CD4-positive, alpha-beta memory T cell (primary cell): ENCODE results near the gene ARHGAP21. TPM values are rescaled to one million over a fixed set of nuclear protein-coding genes. Genes with fewer than 3 reads are reported as not detected.

Experiments
- CTCF ChIA-PET: fragments of 350-600 bp; sonication (Branson Sonifier 250); formaldehyde crosslinking; loops from one replicate; lab custom pipeline; 2021; ENCODE audit warnings: inconsistent platforms; ENCODE audit not compliant: partially characterized antibody; lab: Charles Lee
- POLR2A ChIA-PET: fragments of 350-600 bp; sonication (Branson Sonifier 250); formaldehyde crosslinking; loops from one replicate; lab custom pipeline; 2021; ENCODE audit not compliant: partially characterized antibody; lab: Charles Lee
- DNase-seq, 5 donors: peaks; one replicate each; pipeline versions ENCODE4 v3.0.0 to v3.0.0-alpha.2; 2020 to 2022; ENCODE audit warnings: mixed read lengths in 1 of 5
- H3K27ac ChIP-seq: one replicate; pipeline ENCODE4 v1.7.0; 2013; ENCODE audit warnings: low read depth, low read length
- H3K27me3 ChIP-seq: 2 replicates; pipeline ENCODE4 v1.7.0; 2013; ENCODE audit warnings: mild to moderate bottlenecking, low read length, moderate library complexity; ENCODE audit not compliant: insufficient read depth
- H3K36me3 ChIP-seq: 2 replicates; pipeline ENCODE4 v1.7.0; 2013; ENCODE audit warnings: mild to moderate bottlenecking, low read length, moderate library complexity; ENCODE audit not compliant: insufficient read depth
- H3K4me1 ChIP-seq: 2 replicates; pipeline ENCODE4 v1.7.0; 2013; ENCODE audit warnings: mild to moderate bottlenecking, low read length, moderate library complexity; ENCODE audit not compliant: insufficient read depth
- H3K4me3 ChIP-seq, 2 donors: one replicate each; pipeline ENCODE4 v1.7.0; 2013; ENCODE audit warnings: low read length in 2 of 2, mild to moderate bottlenecking in 1 of 2
- H3K9me3 ChIP-seq, 2 donors: one replicate each; pipeline ENCODE4 v1.7.0; 2013; ENCODE audit warnings: low read length in 2 of 2, control low read depth in 1 of 2; ENCODE audit not compliant: control insufficient read depth in 1 of 2
- H3K27ac Mint-ChIP-seq, 7 donors: one replicate each; pipeline ENCODE4 v1.8.0; 2020 to 2021; ENCODE audit warnings: mixed read lengths in 7 of 7, mild to moderate bottlenecking in 6 of 7, inconsistent platforms in 3 of 7, moderate library complexity in 3 of 7
- H3K27me3 Mint-ChIP-seq, 2 donors: one replicate each; pipeline ENCODE4 v1.8.0; 2020 to 2021; ENCODE audit warnings: mixed read lengths in 2 of 2
- H3K36me3 Mint-ChIP-seq, 2 donors: one replicate each; pipeline ENCODE4 v1.8.0; 2020 to 2021; ENCODE audit warnings: mixed read lengths in 2 of 2, inconsistent platforms in 1 of 2, mild to moderate bottlenecking in 1 of 2
- H3K4me1 Mint-ChIP-seq, 4 donors: one replicate each; pipeline ENCODE4 v1.8.0; 2020 to 2021; ENCODE audit warnings: mixed read lengths in 4 of 4, mild to moderate bottlenecking in 1 of 4
- H3K4me3 Mint-ChIP-seq, 8 donors: one replicate each; pipeline ENCODE4 v1.8.0; 2020 to 2021; ENCODE audit warnings: mixed read lengths in 8 of 8, mild to moderate bottlenecking in 7 of 8, moderate library complexity in 6 of 8, inconsistent platforms in 3 of 8
- H3K9me3 Mint-ChIP-seq, 8 donors: one replicate each; pipeline ENCODE4 v1.8.0; 2020 to 2021; ENCODE audit warnings: mixed read lengths in 8 of 8, mild to moderate bottlenecking in 5 of 8, inconsistent platforms in 3 of 8, moderate library complexity in 1 of 8
- intact Hi-C: fragments of 100-400 bp; cut with micrococcal nuclease; formaldehyde crosslinking; loops from one replicate; pipeline ENCODE4 v1.15.1; 2023
- polyA plus RNA-seq, 2 donors: library from polyadenylated mRNA; unstranded; fragments of 300-500 nt; fragmentation: Illumina TruSeq; gene quantifications; one replicate each; pipeline ENCODE4 v1.2.3, GENCODE V29; 2021
- total RNA-seq, 2 experiments: library from RNA; stranded (reverse); gene quantifications; one replicate each; pipeline ENCODE4 v1.2.3, GENCODE V29; 2021

Gene ARHGAP21
- total and polyA plus RNA-seq, 4 experiments from 2014 or later = 1.00 to 28.0 (median 14.2) TPM

GRCh38 chr10:24544776-24545175, 178.9 kb downstream of the ARHGAP21 start:
- H3K4me1 ChIP-seq = no peaks in the 10 kb centered on the region
- CTCF ChIA-PET = no interaction called here
- no peak overlapping the region for H3K27ac ChIP-seq
- Mint-ChIP-seq H3K9me3 (no peaks in the 10 kb centered on the region), H3K4me3 (no peak overlapping the region), H3K27ac (no peak overlapping the region), H3K36me3 (no peaks in the 10 kb centered on the region), H3K27me3 (peaks cover 0 to 6% of the 10 kb centered on the region in 2 donors), H3K4me1 (no peaks in the 10 kb centered on the region)
- POLR2A ChIA-PET = no interaction called here
- no peaks in the 10 kb centered on the region for H3K9me3 ChIP-seq
- intact Hi-C loops = no loop called here
- H3K36me3 ChIP-seq = no peaks in the 10 kb centered on the region
- no peak overlapping the region for H3K4me3 ChIP-seq
- no peaks in the 10 kb centered on the region for H3K27me3 ChIP-seq
- no peak for DNase-seq

- H3K27ac ChIP-seq = no peak overlapping the region
- peaks cover 0 to 2% of the 10 kb centered on the region in 2 donors for H3K27me3 Mint-ChIP-seq
- no peak for DNase-seq
- H3K27me3 ChIP-seq = no peaks in the 10 kb centered on the region
- no peaks in the 10 kb centered on the region for H3K9me3 ChIP-seq
- intact Hi-C loops = no loop called here
- POLR2A ChIA-PET = no interaction called here
- H3K4me1 Mint-ChIP-seq = no peaks in the 10 kb centered on the region
- H3K4me1 ChIP-seq = no peaks in the 10 kb centered on the region
- no peak overlapping the region for H3K4me3 Mint-ChIP-seq
- H3K36me3 Mint-ChIP-seq = no peaks in the 10 kb centered on the region
- H3K27ac Mint-ChIP-seq = no peak overlapping the region
- CTCF ChIA-PET = no interaction called here
- no peaks in the 10 kb centered on the region for H3K9me3 Mint-ChIP-seq
- H3K4me3 ChIP-seq = no peak overlapping the region
- no peaks in the 10 kb centered on the region for H3K36me3 ChIP-seq
Observed at GRCh38 chr10:24542314-24543270, 181.1 kb downstream of the ARHGAP21 start.

- H3K27ac Mint-ChIP-seq = no peak overlapping the region
- H3K4me3 ChIP-seq = no peak overlapping the region
- H3K27me3 ChIP-seq = no peaks in the 10 kb centered on the region
- ChIA-PET CTCF (no interaction called here), POLR2A (no interaction called here)
- H3K27me3 Mint-ChIP-seq = peaks cover 0 to 2% of the 10 kb centered on the region in 2 donors
- no peaks in the 10 kb centered on the region for H3K4me1 ChIP-seq
- H3K36me3 Mint-ChIP-seq = no peaks in the 10 kb centered on the region
- no peak for DNase-seq
- intact Hi-C loops = no loop called here
- no peaks in the 10 kb centered on the region for H3K9me3 ChIP-seq
- H3K36me3 ChIP-seq = no peaks in the 10 kb centered on the region
- H3K27ac ChIP-seq = no peak overlapping the region
- H3K4me3 Mint-ChIP-seq = no peak overlapping the region
- H3K4me1 Mint-ChIP-seq = no peaks in the 10 kb centered on the region
- H3K9me3 Mint-ChIP-seq = no peaks in the 10 kb centered on the region
Observed at GRCh38 chr10:24541239-24541753, 182.4 kb downstream of the ARHGAP21 start.

DNA sequence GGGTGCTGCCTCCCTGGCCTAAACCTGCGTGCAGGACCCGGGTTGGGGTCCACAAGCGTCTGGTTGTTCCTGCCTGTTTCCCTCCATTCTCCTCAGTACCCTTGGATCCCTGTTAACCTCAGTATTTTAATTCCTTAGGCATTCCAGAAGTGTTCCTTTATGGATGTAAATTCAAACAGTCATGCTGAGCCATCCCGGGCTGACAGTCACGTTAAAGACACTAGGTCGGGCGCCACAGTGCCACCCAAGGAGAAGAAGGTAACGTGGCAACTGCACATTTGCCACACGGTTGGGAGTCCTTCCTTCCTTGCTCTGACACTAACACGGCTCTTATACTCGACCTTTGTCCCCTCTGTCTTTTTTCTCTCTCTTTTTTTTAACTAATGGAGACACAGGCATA, 187.1 kb downstream of the ARHGAP21 start:
- DNase-seq = no peak
- H3K36me3 ChIP-seq = no peaks in the 10 kb centered on the region
- H3K36me3 Mint-ChIP-seq = no peaks in the 10 kb centered on the region
- ChIA-PET POLR2A (no interaction called here), CTCF (no interaction called here)
- no peak overlapping the region for H3K27ac ChIP-seq
- H3K9me3 Mint-ChIP-seq = peaks cover 0 to 4% (median 0%) of the 10 kb centered on the region in 8 donors
- H3K27me3 Mint-ChIP-seq = no peaks in the 10 kb centered on the region
- H3K27me3 ChIP-seq = no peaks in the 10 kb centered on the region
- no peaks in the 10 kb centered on the region for H3K9me3 ChIP-seq
- no peak overlapping the region for H3K4me3 Mint-ChIP-seq
- no peaks in the 10 kb centered on the region for H3K4me1 Mint-ChIP-seq
- intact Hi-C loops = no loop called here
- no peaks in the 10 kb centered on the region for H3K4me1 ChIP-seq
- H3K27ac Mint-ChIP-seq = no peak overlapping the region
- no peak overlapping the region for H3K4me3 ChIP-seq

- Histone ChIP-seq H3K36me3 (no peaks in the 10 kb centered on the region), H3K27me3 (no peaks in the 10 kb centered on the region), H3K27ac (no peak overlapping the region), H3K9me3 (no peaks in the 10 kb centered on the region), H3K4me1 (no peaks in the 10 kb centered on the region), H3K4me3 (no peak overlapping the region)
- Mint-ChIP-seq H3K9me3 (peaks cover 0 to 4% (median 0%) of the 10 kb centered on the region in 8 donors), H3K4me3 (no peak overlapping the region), H3K36me3 (no peaks in the 10 kb centered on the region), H3K27me3 (peaks cover 0 to 1% of the 10 kb centered on the region in 2 donors), H3K27ac (no peak overlapping the region), H3K4me1 (no peaks in the 10 kb centered on the region)
- CTCF ChIA-PET = no interaction called here
- no peak for DNase-seq
- intact Hi-C loops = no loop called here
- POLR2A ChIA-PET = no interaction called here
Observed at GRCh38 chr10:24533981-24534380, 189.7 kb downstream of the ARHGAP21 start.

Other genes starting within 250 kb of the ARHGAP21 start
- gene PRTFDC1, start 228.7 kb upstream of the ARHGAP21 start, total RNA-seq = under 1 TPM; 0.23 to 0.97 TPM
- under 1 TPM; 0.21 to 0.39 TPM for gene PRTFDC1, start 228.7 kb upstream of the ARHGAP21 start, polyA plus RNA-seq